Mesodermal cell (in vitro differentiated cells): ENCODE measurements around the gene LYZL2.
"Not testable (repeated sequence)": the region's sequence is repeated elsewhere in the genome, so short reads cannot be mapped to it uniquely, and the experiment has no call there.

Experiments
- H3K27ac ChIP-seq: 2 replicates; pipeline ENCODE4 v1.7.0; 2013; ENCODE audit warnings: mild to moderate bottlenecking, low read depth, low read length, moderate library complexity; ENCODE audit not compliant: severe bottlenecking
- H3K36me3 ChIP-seq: 2 replicates; pipeline ENCODE4 v1.7.1; 2013; ENCODE audit warnings: mild to moderate bottlenecking, low read length, moderate library complexity; ENCODE audit not compliant: control insufficient read depth, insufficient read depth
- H3K4me1 ChIP-seq: one replicate; pipeline ENCODE4 v1.7.1; 2013; ENCODE audit warnings: mild to moderate bottlenecking, low read length; ENCODE audit not compliant: insufficient read depth, control insufficient read depth, poor library complexity, severe bottlenecking
- H3K4me3 ChIP-seq: 2 replicates; pipeline ENCODE4 v1.7.0; 2013; ENCODE audit warnings: low read length, control low read depth, mild to moderate bottlenecking; ENCODE audit not compliant: insufficient read depth, poor library complexity, severe bottlenecking; ENCODE audit errors: extremely low read depth
- H3K9me3 ChIP-seq: 2 replicates; pipeline ENCODE4 v1.7.1; 2013; ENCODE audit warnings: mild to moderate bottlenecking, low read length, moderate library complexity; ENCODE audit not compliant: control insufficient read depth
- WGBS, 2 experiments: methylation state at CpG; one replicate each; pipeline ENCODE4 v1.1.5; 2013; ENCODE audit warnings: missing lambda C conversion rate in 2 of 2; ENCODE audit not compliant: insufficient coverage in 2 of 2; 5-methylcytosine and 5-hydroxymethylcytosine counted together

Gene LYZL2

DNA sequence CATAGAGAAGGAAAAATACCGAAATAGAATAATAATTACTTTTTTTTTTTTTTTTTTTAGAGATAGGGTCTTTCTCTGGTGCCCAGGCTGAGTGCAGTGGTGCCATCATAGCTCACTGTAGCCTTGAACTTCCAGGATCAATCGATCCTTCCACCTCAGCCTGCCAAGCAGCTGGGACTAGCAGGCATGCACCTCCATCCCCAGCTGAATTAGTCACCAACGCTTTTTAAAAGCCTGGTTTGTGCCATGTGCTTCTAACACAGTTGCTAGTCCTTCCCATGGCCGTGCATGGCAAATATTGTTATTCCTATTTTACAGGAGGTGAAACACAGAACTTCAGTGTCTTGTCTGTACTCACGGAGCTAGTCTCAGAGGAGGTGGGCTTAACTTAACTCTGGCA is 23.2 kb downstream of the LYZL2 start:
- WGBS, 2 experiments = 77 to 92% methylated on average over 2 to 4 of the region's 5 CpGs
- H3K4me3 ChIP-seq = no peak overlapping the region
- no peak overlapping the region for H3K27ac ChIP-seq
- peaks cover 11% of the 10 kb centered on the region for H3K4me1 ChIP-seq
- H3K36me3 ChIP-seq = no peaks in the 10 kb centered on the region
- H3K9me3 ChIP-seq = no peaks in the 10 kb centered on the region

DNA sequence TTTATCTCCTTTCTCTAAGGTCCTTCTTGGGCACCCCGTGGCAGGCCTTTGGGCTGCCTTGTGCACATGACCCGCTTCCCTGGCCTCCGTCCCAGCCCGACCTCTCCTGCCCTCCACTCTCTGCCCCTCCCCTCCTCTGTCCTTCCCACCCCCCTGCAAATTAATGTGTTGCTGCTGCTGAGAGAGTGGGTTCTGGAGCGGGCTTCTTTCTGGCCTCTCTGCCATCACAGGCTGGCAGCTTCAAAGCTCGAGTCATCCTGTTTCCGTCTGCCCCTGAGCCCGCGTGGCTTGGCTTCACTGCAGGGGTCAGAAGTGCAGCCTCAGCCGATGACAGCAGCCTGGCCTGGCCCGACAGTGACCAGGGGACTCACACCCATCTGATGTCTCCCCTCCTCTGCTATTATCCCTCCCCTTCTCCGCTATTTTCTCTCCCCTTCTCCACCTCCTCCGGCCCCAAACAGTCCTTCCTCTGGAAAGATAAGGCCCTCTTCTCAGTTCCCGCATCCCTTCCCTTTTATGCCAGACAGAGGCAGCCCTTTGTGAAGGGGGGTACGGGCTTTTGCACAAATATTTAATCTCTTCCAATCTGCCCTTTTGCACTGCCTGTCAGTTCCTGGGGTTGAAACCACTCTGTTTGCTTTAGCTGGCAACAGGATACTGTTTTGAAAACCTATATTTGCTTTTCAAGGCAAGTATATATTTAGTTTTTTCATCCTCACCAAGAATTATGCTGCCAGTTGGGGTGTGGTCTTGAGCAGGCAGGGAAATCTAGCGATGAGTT is 24.0 kb downstream of the LYZL2 start:
- not testable (repeated sequence) for H3K36me3 ChIP-seq, H3K4me3 ChIP-seq, H3K9me3 ChIP-seq
- WGBS, 2 experiments = 41 to 51% methylated on average over 5 to 11 of the region's 16 CpGs
- H3K27ac ChIP-seq = peak overlapping the region; percentile 49
- H3K4me1 ChIP-seq = peaks cover 11% of the 10 kb centered on the region

DNA sequence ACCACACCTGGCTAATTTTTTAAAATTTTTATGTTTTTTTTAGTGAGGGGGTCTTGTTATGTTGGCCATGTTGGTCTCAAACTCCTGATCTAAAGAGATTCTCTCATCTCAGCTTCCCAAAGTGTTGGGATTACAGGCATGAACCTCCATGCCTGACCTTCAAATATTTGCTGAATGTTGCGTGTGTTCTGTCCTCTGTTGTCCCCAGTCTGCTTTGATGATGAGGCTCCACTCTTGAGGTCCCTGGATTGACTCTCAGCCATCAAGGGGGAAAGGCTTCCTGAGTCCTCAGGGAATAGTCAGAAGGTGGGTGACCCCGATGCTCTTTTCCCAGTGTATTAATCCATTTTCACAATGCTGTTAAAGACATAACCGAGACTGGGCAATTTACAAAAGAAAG is 26.0 kb downstream of the LYZL2 start:
- Histone ChIP-seq H3K27ac (no peak overlapping the region), H3K4me3 (no peak overlapping the region), H3K36me3 (no peaks in the 10 kb centered on the region), H3K9me3 (no peaks in the 10 kb centered on the region), H3K4me1 (peaks cover 11% of the 10 kb centered on the region)
- 44 to 83% methylated on average over 1 to 2 of the region's 3 CpGs for WGBS, 2 experiments

DNA sequence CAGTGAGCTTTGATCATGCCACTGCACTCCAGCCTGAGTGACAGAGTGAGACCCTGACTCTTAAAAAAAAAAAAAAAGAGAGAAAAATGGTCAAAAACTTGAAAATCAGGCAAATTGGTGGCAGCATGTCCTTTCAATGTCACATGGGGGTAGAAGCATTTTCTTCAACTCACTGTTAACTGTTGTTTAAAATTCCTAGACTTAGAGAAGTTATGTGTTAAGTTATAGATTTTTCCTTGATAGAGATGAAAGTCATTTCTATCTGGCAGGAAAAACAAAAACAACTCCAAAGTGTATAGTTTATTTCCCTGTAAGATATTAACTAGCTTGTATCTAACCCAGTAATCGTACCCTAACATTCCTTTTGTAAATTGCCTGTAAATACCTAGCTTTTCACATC is 26.8 kb downstream of the LYZL2 start:
- no peak overlapping the region for H3K27ac ChIP-seq
- peaks cover 11% of the 10 kb centered on the region for H3K4me1 ChIP-seq
- H3K9me3 ChIP-seq = no peaks in the 10 kb centered on the region
- no peak overlapping the region for H3K4me3 ChIP-seq
- WGBS, 2 experiments = 100% methylated on average over 1 of the region's 1 CpG; no CpG with 5 or more reads in 1 of the 2 experiments
- no peaks in the 10 kb centered on the region for H3K36me3 ChIP-seq

DNA sequence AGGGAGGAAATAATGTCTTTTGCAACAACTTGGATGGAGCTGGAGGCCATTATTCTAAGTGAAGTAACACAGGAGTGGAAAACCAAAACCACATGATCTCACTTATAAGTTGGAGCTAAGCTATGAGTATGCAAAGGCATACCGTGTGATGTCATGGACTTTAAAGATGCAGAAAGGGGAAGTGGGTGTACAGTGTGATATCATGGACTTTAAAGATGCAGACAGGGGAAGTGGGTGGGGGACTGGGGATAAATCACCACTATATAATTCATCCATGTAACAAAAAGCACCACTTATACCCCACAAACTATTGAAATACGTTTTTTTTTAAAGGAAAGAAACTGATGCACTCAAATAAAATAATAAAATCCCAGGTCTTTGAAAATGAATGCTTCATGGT is 29.5 kb downstream of the LYZL2 start:
- WGBS, 2 experiments = no CpG with 5 or more reads among the region's 2 CpGs
- peaks cover 8% of the 10 kb centered on the region for H3K4me1 ChIP-seq

DNA sequence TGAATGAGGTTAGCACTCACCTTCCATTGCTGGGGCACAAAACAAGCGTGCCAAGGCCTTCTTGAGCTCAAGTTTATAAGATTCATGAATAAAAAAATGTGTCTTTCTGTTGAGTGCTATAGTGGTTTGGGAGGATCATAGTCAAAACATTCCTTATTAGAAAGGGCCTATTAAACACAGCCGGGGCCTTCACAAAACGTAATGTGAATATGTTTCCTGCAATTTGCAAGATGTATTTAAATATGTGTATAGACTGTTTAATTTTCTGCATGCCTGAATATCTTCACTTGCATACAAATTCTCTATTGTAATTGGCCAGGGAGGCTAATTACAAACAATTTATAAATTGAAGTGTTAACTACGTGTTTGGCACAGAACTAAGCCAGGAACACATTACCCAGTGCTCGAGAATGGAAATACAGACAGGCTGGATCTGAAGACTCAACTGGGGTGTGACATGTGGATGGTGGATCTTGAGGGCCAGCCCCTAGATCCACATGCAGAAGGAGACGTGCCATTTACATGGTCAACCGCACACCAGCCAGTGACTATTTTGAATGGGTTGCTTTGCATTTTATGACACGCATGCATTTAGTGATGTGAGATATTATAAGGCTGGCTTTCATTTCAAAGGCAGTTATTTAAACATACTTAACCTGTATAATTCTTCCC is 31.3 kb downstream of the LYZL2 start:
- H3K9me3 ChIP-seq = no peaks in the 10 kb centered on the region
- H3K4me3 ChIP-seq = no peak overlapping the region
- no peaks in the 10 kb centered on the region for H3K36me3 ChIP-seq
- peaks cover 5% of the 10 kb centered on the region for H3K4me1 ChIP-seq
- WGBS, 2 experiments = 96 to 100% methylated on average over 4 of the region's 8 CpGs
- H3K27ac ChIP-seq = no peak overlapping the region

More for the DNA sequence above, 29.5 kb downstream of the LYZL2 start:
- no peaks in the 10 kb centered on the region for H3K36me3 ChIP-seq
- H3K9me3 ChIP-seq = no peaks in the 10 kb centered on the region
- no peak overlapping the region for H3K4me3 ChIP-seq
- H3K27ac ChIP-seq = no peak overlapping the region

DNA sequence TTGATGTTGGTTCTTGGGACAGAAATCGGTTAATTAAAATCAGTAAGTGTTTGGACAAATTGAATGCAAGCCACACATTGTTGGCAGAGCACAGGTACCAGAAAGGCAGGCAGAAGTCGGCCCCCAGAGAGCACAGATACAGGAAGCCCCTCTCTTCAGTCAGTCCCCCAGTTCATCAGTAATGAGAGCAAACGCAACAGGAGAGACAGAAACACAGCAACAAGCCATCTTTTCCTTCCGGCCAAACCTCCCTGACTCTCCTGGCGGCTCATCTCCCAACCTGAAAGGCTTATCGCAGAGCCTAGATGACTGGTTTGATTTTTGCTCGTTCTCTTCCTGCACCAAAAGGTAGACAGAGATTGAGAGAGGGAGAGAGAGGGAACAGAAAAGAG is 32.1 kb downstream of the LYZL2 start:
- H3K4me1 ChIP-seq, H3K36me3 ChIP-seq, H3K4me3 ChIP-seq, H3K27ac ChIP-seq, H3K9me3 ChIP-seq: not testable (repeated sequence)
- 0 to 31% methylated on average over 1 to 3 of the region's 7 CpGs for WGBS, 2 experiments

DNA sequence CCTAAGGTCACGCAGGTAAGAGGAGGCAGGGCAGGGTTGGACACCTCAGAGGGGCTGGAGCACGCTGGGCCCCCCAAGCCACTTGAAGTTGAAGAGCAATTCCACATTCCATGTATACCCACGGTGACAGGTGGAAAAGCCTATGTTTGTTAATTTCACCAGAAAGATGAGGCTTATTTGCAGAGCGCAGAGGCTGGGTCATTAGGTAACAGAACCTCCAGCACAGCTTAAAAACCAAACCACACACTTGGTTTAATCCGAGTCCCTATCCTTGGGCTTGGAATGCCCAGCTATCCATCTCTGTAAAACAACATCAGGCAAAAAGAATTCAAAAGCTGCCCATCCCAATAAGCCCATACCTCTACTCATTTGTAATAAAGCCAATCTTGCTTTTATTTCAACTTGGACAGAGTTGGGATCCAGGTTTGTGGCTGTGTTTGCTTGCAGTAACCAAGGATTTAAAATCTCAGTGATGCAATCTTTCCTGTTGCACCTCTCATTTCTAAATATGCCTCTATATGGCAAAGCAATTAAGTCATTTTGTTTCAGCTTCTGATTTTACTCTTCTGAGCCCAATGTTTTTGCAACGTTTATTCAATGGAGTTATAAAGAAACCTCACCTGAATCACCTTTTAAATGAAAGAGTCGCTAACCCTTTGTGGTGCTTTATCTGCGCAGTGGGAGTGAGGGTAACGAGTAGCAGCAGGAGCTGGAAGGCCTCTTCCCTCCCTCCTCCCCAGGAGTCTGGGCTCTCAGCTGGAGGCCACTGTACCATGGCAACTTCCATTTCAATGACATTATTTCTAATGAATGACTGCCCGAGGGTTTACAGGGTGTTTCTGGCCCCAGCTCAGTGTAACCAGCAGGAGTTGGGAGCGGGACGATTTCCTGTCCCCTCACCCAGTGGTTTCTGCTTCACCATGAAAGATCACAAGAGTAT is 32.8 kb downstream of the LYZL2 start:
- not testable (repeated sequence) for H3K27ac ChIP-seq, H3K4me3 ChIP-seq, H3K4me1 ChIP-seq, H3K36me3 ChIP-seq, H3K9me3 ChIP-seq
- 17 to 25% methylated on average over 2 to 6 of the region's 12 CpGs for WGBS, 2 experiments

DNA sequence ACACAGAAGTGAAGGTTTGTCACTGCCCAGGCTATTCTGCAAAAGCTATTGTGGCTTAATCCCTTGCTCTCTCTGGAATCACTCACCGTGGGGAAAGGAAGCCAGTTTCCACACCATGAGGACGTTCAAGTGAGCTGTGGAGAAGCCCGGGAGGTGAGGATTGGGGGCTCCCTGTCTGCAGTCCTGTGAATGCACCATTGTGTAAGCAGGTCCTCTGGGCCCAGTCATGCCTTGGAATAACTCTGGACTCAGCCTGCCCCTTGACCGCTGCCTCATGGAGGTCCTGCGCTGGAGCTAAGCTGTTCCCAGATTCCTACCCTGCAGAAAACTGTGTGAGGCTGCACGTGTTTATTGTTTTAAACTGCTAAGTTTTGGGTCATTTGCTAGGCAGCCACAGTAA is 33.5 kb downstream of the LYZL2 start:
- Histone ChIP-seq H3K36me3 (no peaks in the 10 kb centered on the region), H3K9me3 (no peaks in the 10 kb centered on the region), H3K27ac (no peak overlapping the region), H3K4me3 (no peak overlapping the region), H3K4me1 (peaks cover 5% of the 10 kb centered on the region)
- WGBS, 2 experiments = 56 to 69% methylated on average over 3 to 5 of the region's 6 CpGs

DNA sequence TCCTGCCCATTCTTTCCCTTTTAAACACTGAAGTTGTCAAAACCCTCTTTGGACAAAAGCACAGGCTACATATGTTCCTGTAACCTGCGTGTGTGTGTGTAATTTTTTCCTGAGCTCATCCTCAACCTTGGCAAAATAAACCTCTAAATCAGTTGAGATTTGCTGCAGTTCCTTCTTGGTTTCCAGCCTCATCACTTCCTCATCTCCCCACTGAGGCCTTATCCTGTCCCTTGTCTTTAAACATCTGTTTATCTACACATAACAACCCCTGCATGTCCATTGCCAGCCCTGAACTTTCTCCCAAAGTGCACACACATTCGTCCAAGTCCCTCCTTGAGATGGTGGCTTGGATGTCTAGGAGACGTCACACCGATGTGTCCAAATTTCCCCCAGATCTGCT is 35.5 kb downstream of the LYZL2 start:
- Histone ChIP-seq H3K36me3 (no peaks in the 10 kb centered on the region), H3K9me3 (no peaks in the 10 kb centered on the region), H3K27ac (no peak overlapping the region), H3K4me1 (peaks cover 5% of the 10 kb centered on the region), H3K4me3 (no peak overlapping the region)
- 83 to 98% methylated on average over 1 to 4 of the region's 4 CpGs for WGBS, 2 experiments
